GM12878 (cell line): ENCODE measurements around the gene DEPDC1B.

Experiments
- CEBPB ChIP-seq, 2 experiments: fragments of 150-350 bp in 1 of 2; IDR thresholded peaks; 2 replicates each; pipeline ENCODE4 v1.6.1; 2012 to 2014; ENCODE audit warnings: low read depth in 2 of 2, low read length in 2 of 2, borderline replicate concordance in 1 of 2, inconsistent platforms in 1 of 2
- CHD2 ChIP-seq: IDR thresholded peaks from 2 replicates; pipeline ENCODE4 v1.6.1; 2011; ENCODE audit warnings: low read depth, low read length, improper control_type of control experiment, borderline replicate concordance
- EGR1 ChIP-seq, 2 experiments: IDR thresholded peaks; 1 replicate in 1 of 2; 2 replicates in 1 of 2; pipeline ENCODE4 v1.6.1; 2011 to 2012; ENCODE audit warnings: low read depth in 2 of 2, low read length in 2 of 2, borderline replicate concordance in 1 of 2, mild to moderate bottlenecking in 1 of 2, moderate library complexity in 1 of 2
- EP300 ChIP-seq, 2 experiments: fragments of 150-350 bp in 1 of 2; IDR thresholded peaks; 2 replicates each; pipeline ENCODE4 v1.6.1; 2011 to 2012; ENCODE audit warnings: low read depth in 2 of 2, low read length in 2 of 2, borderline replicate concordance in 1 of 2, improper control_type of control experiment in 1 of 2, inconsistent platforms in 1 of 2; ENCODE audit not compliant: control insufficient read depth in 1 of 2
- EZH2 ChIP-seq: IDR thresholded peaks from 2 replicates; pipeline ENCODE4 v1.6.1; 2012; ENCODE audit warnings: low read depth, mild to moderate bottlenecking, control low read depth, inconsistent platforms, low read length, borderline replicate concordance; ENCODE audit not compliant: control insufficient read depth
- POLR2A ChIP-seq: IDR thresholded peaks from 2 replicates; pipeline ENCODE4 v1.6.1; 2011; ENCODE audit warnings: low read depth, mild to moderate bottlenecking, low read length
- POLR2AphosphoS5 ChIP-seq: IDR thresholded peaks from 2 replicates; pipeline ENCODE4 v1.6.1; 2011; ENCODE audit warnings: mild to moderate bottlenecking, low read length, inconsistent platforms
- ZNF274 ChIP-seq: IDR thresholded peaks from one replicate; pipeline ENCODE4 v1.8.0; 2011; ENCODE audit not compliant: insufficient read length, insufficient read depth
- TF ChIP-seq, protein P1 (sequence below), 3 experiments: IDR thresholded peaks in 2 of 3; conservative IDR thresholded peaks in 1 of 3; 2 replicates each; pipeline ENCODE4 v1.5.1; 2011; ENCODE audit warnings: low read depth in 3 of 3, low read length in 3 of 3, mild to moderate bottlenecking in 3 of 3, control low read depth in 2 of 3, moderate library complexity in 2 of 3, inconsistent platforms in 1 of 3, mixed read lengths in 1 of 3; ENCODE audit not compliant: control insufficient read depth in 2 of 3, insufficient read depth in 1 of 3; ENCODE audit errors: extremely low read depth in 1 of 3
- TF ChIP-seq, protein P2 (sequence below): IDR thresholded peaks from 2 replicates; pipeline ENCODE4 v1.6.1; 2011; ENCODE audit warnings: low read depth, low read length, improper control_type of control experiment, borderline replicate concordance

DNA sequence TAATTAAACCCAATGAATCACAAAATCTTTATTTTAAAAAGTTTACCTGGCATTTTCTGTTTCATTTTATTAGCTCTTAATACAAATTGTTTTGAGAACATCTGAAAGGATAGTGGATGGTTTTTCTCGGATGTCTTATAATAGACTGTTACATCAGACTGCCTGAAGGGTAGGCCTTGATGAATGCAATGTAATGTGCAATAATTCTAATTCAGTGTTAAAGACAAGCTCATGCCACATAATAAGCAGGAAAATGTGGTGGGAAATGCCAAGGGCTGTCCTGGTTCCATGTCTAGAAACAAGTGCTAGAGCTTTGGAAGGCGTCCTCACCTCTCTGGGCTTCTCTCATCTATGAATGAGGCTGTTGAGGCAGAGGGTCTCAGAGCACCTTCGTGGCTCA, 148.1 kb downstream of the DEPDC1B start:
- TF ChIP-seq, protein P1, sequence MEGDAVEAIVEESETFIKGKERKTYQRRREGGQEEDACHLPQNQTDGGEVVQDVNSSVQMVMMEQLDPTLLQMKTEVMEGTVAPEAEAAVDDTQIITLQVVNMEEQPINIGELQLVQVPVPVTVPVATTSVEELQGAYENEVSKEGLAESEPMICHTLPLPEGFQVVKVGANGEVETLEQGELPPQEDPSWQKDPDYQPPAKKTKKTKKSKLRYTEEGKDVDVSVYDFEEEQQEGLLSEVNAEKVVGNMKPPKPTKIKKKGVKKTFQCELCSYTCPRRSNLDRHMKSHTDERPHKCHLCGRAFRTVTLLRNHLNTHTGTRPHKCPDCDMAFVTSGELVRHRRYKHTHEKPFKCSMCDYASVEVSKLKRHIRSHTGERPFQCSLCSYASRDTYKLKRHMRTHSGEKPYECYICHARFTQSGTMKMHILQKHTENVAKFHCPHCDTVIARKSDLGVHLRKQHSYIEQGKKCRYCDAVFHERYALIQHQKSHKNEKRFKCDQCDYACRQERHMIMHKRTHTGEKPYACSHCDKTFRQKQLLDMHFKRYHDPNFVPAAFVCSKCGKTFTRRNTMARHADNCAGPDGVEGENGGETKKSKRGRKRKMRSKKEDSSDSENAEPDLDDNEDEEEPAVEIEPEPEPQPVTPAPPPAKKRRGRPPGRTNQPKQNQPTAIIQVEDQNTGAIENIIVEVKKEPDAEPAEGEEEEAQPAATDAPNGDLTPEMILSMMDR (IDR thresholded peaks at IDR 0.05 in 2 of 3, conservative IDR thresholded peaks at IDR 0.05 in 1 of 3; ENCODE audit: control insufficient read depth in 2 of 3, extremely low read depth in 1 of 3, insufficient read depth in 1 of 3, low read depth in 3 of 3, low read length in 3 of 3) = no peak
- no peak for TF ChIP-seq EGR1 (IDR thresholded peaks at IDR 0.05; ENCODE audit: borderline replicate concordance in 1 of 2, low read depth in 2 of 2, low read length in 2 of 2)
- TF ChIP-seq ZNF274 = no peak
- TF ChIP-seq EZH2 = no peak
- TF ChIP-seq CHD2 = no peak
- no peak for TF ChIP-seq CEBPB (IDR thresholded peaks at IDR 0.05; ENCODE audit: borderline replicate concordance in 1 of 2, low read depth in 2 of 2, low read length in 2 of 2)
- no peak for TF ChIP-seq POLR2AphosphoS5
- TF ChIP-seq, protein P2, sequence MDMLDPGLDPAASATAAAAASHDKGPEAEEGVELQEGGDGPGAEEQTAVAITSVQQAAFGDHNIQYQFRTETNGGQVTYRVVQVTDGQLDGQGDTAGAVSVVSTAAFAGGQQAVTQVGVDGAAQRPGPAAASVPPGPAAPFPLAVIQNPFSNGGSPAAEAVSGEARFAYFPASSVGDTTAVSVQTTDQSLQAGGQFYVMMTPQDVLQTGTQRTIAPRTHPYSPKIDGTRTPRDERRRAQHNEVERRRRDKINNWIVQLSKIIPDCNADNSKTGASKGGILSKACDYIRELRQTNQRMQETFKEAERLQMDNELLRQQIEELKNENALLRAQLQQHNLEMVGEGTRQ = no peak
- TF ChIP-seq EP300 (IDR thresholded peaks at IDR 0.05; ENCODE audit: borderline replicate concordance in 1 of 2, control insufficient read depth in 1 of 2, low read depth in 2 of 2, low read length in 2 of 2) = no peak
- TF ChIP-seq POLR2A = no peak
